OCI-LY7 (cell line): ENCODE results near the gene GALNT17.

Experiments
- CTCF ChIP-seq: fragments of 200-600 bp; sonication (generic); conservative IDR thresholded peaks from 2 replicates; pipeline ENCODE4 v1.5.1; 2014; ENCODE audit warnings: mild to moderate bottlenecking, antibody characterized with exemption, low read length, moderate library complexity, mixed read lengths
- EZH2phosphoT487 ChIP-seq: fragments of 200-600 bp; sonication (generic); IDR thresholded peaks from 2 replicates; pipeline ENCODE4 v1.6.1; 2018; ENCODE audit warnings: low read depth, borderline replicate concordance, mild to moderate bottlenecking, mixed run types, antibody characterized with exemption, low read length, moderate library complexity, mixed read lengths

- TF ChIP-seq CTCF: no peak
- no peak for TF ChIP-seq EZH2phosphoT487
Observed at GRCh38 chr7:71311576-71311975, 179.6 kb downstream of the GALNT17 start.
